K562 (cell line): ENCODE results near the gene PRSS56. TPM values are rescaled to one million over a fixed set of nuclear protein-coding genes. Genes with fewer than 3 reads are reported as not detected.

Experiments
- ATAC-seq: fragments of 200-7000 bp; cut with Tn5 transposase; 3 replicates; pipeline ENCODE4 v1.9.1; 2020; ENCODE audit warnings: moderate library complexity
- BruUV-seq: library from RNA; stranded (reverse); fragments of 400-500 nt; replicated peaks from 2 replicates; lab custom pipeline; 2021; lab: Mats Ljungman, UMichigan
- CTCF ChIA-PET: fragments of 300-600 bp; formaldehyde crosslinking; extraction: SDS; loops from one replicate; lab custom pipeline; 2021; ENCODE audit warnings: low intra/inter-chr PET ratio; lab: Yijun Ruan, JAX
- POLR2A ChIA-PET: fragments of 300-600, 350-650 bp; sonication (Branson Sonifier 250); formaldehyde crosslinking; extraction: SDS; loops from one replicate; lab custom pipeline; 2021; ENCODE audit warnings: antibody characterized with exemption, inconsistent platforms; lab: Yijun Ruan, JAX
- DNase-seq, 4 experiments: peaks; one replicate each; pipeline versions ENCODE4 v3.0.0 to v3.0.0-alpha.2; 2011 to 2018; ENCODE audit warnings: low spot score in 3 of 4, mixed read lengths in 3 of 4; ENCODE audit errors: extremely low read depth in 1 of 4
- FAIRE-seq: peaks from 2 replicates; lab custom pipeline; 2011; peaks lifted over from hg19 to GRCh38; lab: Jason Lieb, UNC
- H2AFZ ChIP-seq: 2 replicates; pipeline ENCODE4 v1.6.0; 2011; ENCODE audit warnings: low read depth, low read length, control low read depth, inconsistent platforms
- H3K27ac ChIP-seq: fragments of 200-600 bp; 3 replicates; pipeline ENCODE4 v1.8.0; 2011; ENCODE audit warnings: low read depth, mild to moderate bottlenecking, control low read depth, inconsistent platforms, low read length, moderate library complexity, mixed read lengths; ENCODE audit errors: extremely low read depth
- H3K27me3 ChIP-seq, 2 experiments: fragments of 300-600 bp in 1 of 2; 2 replicates in 1 of 2; 3 replicates in 1 of 2; pipeline versions ENCODE4 v1.6.0 to v1.8.0; 2011; ENCODE audit warnings: inconsistent platforms in 2 of 2, low read length in 2 of 2, mild to moderate bottlenecking in 1 of 2, mixed read lengths in 1 of 2, moderate library complexity in 1 of 2; ENCODE audit not compliant: control insufficient read depth in 2 of 2, insufficient read depth in 2 of 2
- H3K36me3 ChIP-seq: fragments of 300-600 bp; 3 replicates; pipeline ENCODE4 v1.8.0; 2011; ENCODE audit warnings: mild to moderate bottlenecking, low read length, inconsistent platforms; ENCODE audit not compliant: control insufficient read depth, insufficient read depth
- H3K4me1 ChIP-seq, 2 experiments: fragments of 200-600 bp in 1 of 2; replicated peaks in 1 of 2; 2 replicates in 1 of 2; 3 replicates in 1 of 2; pipeline versions ENCODE4 v1.5.1 to v1.8.0; 2011; ENCODE audit warnings: inconsistent platforms in 2 of 2, low read length in 2 of 2, mild to moderate bottlenecking in 1 of 2, mixed read lengths in 1 of 2, moderate library complexity in 1 of 2; ENCODE audit not compliant: control insufficient read depth in 2 of 2, insufficient read depth in 2 of 2
- H3K4me2 ChIP-seq: 2 replicates; pipeline ENCODE4 v1.6.1; 2011; ENCODE audit warnings: low read length, control low read depth, inconsistent platforms, mixed read lengths; ENCODE audit not compliant: insufficient read depth
- H3K4me3 ChIP-seq: fragments of 200-600 bp; sonication (generic), shearing (Covaris generic); 2 replicates; pipeline ENCODE4 v1.5.1; 2016; ENCODE audit warnings: control low read depth, inconsistent platforms
- H3K79me2 ChIP-seq: fragments of 200-600 bp; 3 replicates; pipeline ENCODE4 v1.8.0; 2011; ENCODE audit warnings: low read length, inconsistent platforms; ENCODE audit not compliant: control insufficient read depth, insufficient read depth
- H3K9ac ChIP-seq, 2 experiments: 2 replicates each; pipeline versions ENCODE4 v1.6.0 to v1.6.1; 2011; ENCODE audit warnings: low read depth in 2 of 2, low read length in 2 of 2, control low read depth in 1 of 2, inconsistent platforms in 1 of 2, mild to moderate bottlenecking in 1 of 2, mixed read lengths in 1 of 2; ENCODE audit not compliant: insufficient read depth in 1 of 2
- H3K9me1 ChIP-seq: one replicate; pipeline ENCODE4 v1.6.0; 2011; ENCODE audit warnings: inconsistent platforms, mild to moderate bottlenecking, low read length, moderate library complexity; ENCODE audit not compliant: control insufficient read depth, insufficient read depth
- H3K9me3 ChIP-seq: replicated peaks from 2 replicates; pipeline ENCODE4 v1.5.1; 2011; ENCODE audit warnings: low read depth, low read length, inconsistent platforms; ENCODE audit not compliant: control insufficient read depth, insufficient read depth
- H4K20me1 ChIP-seq: replicated peaks from 2 replicates; pipeline ENCODE4 v1.6.1; 2011; ENCODE audit warnings: low read length, inconsistent platforms, mixed read lengths; ENCODE audit not compliant: control insufficient read depth, insufficient read depth
- ARID1B ChIP-seq: fragments of 450-650 bp; IDR thresholded peaks from 2 replicates; pipeline ENCODE4 v1.6.1; 2016; ENCODE audit warnings: antibody characterized with exemption, mild to moderate bottlenecking, inconsistent platforms
- E2F3 ChIP-seq: fragments of 250-450 bp; sonication (Bioruptor Pico); IDR thresholded peaks from 2 replicates; pipeline ENCODE4 v1.4.0; 2020; ENCODE audit warnings: mild to moderate bottlenecking
- HDAC1 ChIP-seq, 2 experiments: fragments of 450-650 bp; IDR thresholded peaks; 2 replicates each; pipeline ENCODE4 v1.6.1; 2016 to 2017; ENCODE audit warnings: inconsistent platforms in 1 of 2, mild to moderate bottlenecking in 1 of 2, moderate library complexity in 1 of 2
- U2AF2 ChIP-seq: fragments of 200-400 bp; formaldehyde crosslinking; optimal IDR thresholded peaks from 2 replicates; pipeline ENCODE3; 2017; ENCODE audit warnings: low read depth, mild to moderate bottlenecking, low read length
- ZNF174 ChIP-seq: fragments of 250-450 bp; sonication (Bioruptor Pico); IDR thresholded peaks from 2 replicates; pipeline ENCODE4 v1.4.0; 2020; ENCODE audit warnings: mild to moderate bottlenecking
- ZNF263 ChIP-seq: sonication (generic); formaldehyde crosslinking; IDR thresholded peaks from 2 replicates; pipeline ENCODE4 v1.8.0; 2022; ENCODE audit warnings: mild to moderate bottlenecking, missing genetic modification reagents, borderline replicate concordance
- ZNF77 ChIP-seq: fragments of 250-450 bp; sonication (Bioruptor Pico); IDR thresholded peaks from 2 replicates; pipeline ENCODE4 v1.5.0; 2020
- ZSCAN32 ChIP-seq: fragments of 450-650 bp; formaldehyde crosslinking; IDR thresholded peaks from 2 replicates; pipeline ENCODE4 v1.4.0; 2020; ENCODE audit warnings: mild to moderate bottlenecking, moderate library complexity
- WGBS: fragments of 100-300 bp; shearing (Covaris generic); methylation state at CpG from one replicate; pipeline ENCODE4 v1.1.6; 2016; ENCODE audit warnings: low coverage, mixed read lengths; ENCODE audit not compliant: insufficient coverage; ENCODE audit errors: missing lambda C conversion rate; 5-methylcytosine and 5-hydroxymethylcytosine counted together
- in situ Hi-C: fragments of 300-500 bp; cut with MboI; formaldehyde crosslinking; loops from 4 replicates; pipeline ENCODE4 v1.15.0; 2018; ENCODE audit warnings: inconsistent platforms, mixed read lengths
- intact Hi-C: fragments of 100-400 bp; cut with micrococcal nuclease; formaldehyde crosslinking; loops from 2 replicates; pipeline ENCODE4 v1.14.2; 2022
- polyA plus RNA-seq, 8 experiments: library from polyadenylated mRNA; depleted of rRNA in 4 of 8; stranded (reverse) in 5 of 8; unstranded in 3 of 8; fragments of >200 nt; fragmentation: Nextera tagmentation in 2 of 8; fragmentation: Illumina TruSeq in 1 of 8; extraction: Ambion mirVana in 2 of 8; extraction: Trizol in 1 of 8; gene quantifications; 2 replicates each; pipeline versions ENCODE4 v1.2.1 to v1.2.3, GENCODE V29; 2011 to 2014; ENCODE audit warnings: inconsistent platforms in 1 of 8, missing spikeins in 1 of 8
- total RNA-seq, 7 experiments: library from RNA; depleted of rRNA in 6 of 7; stranded (reverse); fragments of >200 nt in 6 of 7; fragmentation: Illumina TruSeq in 2 of 7; extraction: Trizol in 2 of 7; gene quantifications; 2 replicates each; pipeline versions ENCODE4 v1.2.1 to v1.2.3, GENCODE V29; 2011 to 2021; ENCODE audit warnings: low replicate concordance in 1 of 7

PRSS56 gene
- total and polyA plus RNA-seq, 9 of the 15 experiments (the other 6 are each of a cell fraction or from before 2014, with no cell fraction given) = not detected

GRCh38 chr2:232525199-232525598 is 5.0 kb downstream of the PRSS56 start:
- H3K27ac ChIP-seq = no peak overlapping the region
- WGBS = 8% methylated on average over 2 of the region's 14 CpGs
- H3K4me1 ChIP-seq = peaks cover 0 to 27% of the 10 kb centered on the region in 2 experiments; a peak in 2 of 5 replicates
- ATAC-seq (no peak), FAIRE-seq (no peak), DNase-seq (no peak)
- no peak overlapping the region for H2AFZ ChIP-seq
- H3K36me3 ChIP-seq = no peaks in the 10 kb centered on the region
- no peaks in the 10 kb centered on the region for H3K9me1 ChIP-seq
- H3K9me3 ChIP-seq = no peaks in the 10 kb centered on the region
- H3K79me2 ChIP-seq = no peaks in the 10 kb centered on the region
- in situ Hi-C loops (no loop called here), intact Hi-C loops (no loop called here)
- no TSS peak for BruUV-seq
- no peak overlapping the region for H3K4me2 ChIP-seq
- peaks cover 0 to 57% of the 10 kb centered on the region in 2 experiments; a peak in 2 of 5 replicates for H3K27me3 ChIP-seq
- TF ChIP-seq U2AF2 = no peak
- TF ChIP-seq ZSCAN32 (CRISPR knock-in tag) = no peak
- no peak for TF ChIP-seq ZNF263 (CRISPR knock-in tag)
- TF ChIP-seq ARID1B = no peak
- TF ChIP-seq HDAC1 (IDR thresholded peaks at IDR 0.05) = no peak
- no peak for TF ChIP-seq E2F3 (CRISPR knock-in tag)
- no peak for TF ChIP-seq ZNF77 (CRISPR knock-in tag)
- no peak for TF ChIP-seq ZNF174 (CRISPR knock-in tag)
- H4K20me1 ChIP-seq = no peaks in the 10 kb centered on the region
- no peak overlapping the region for H3K9ac ChIP-seq
- H3K4me3 ChIP-seq = no peak overlapping the region
- POLR2A ChIA-PET = no interaction called here
- CTCF ChIA-PET = no interaction called here
